H1 (cell line): ENCODE measurements around the gene IFT122. TPM values are rescaled to one million over a fixed set of nuclear protein-coding genes. Genes with fewer than 3 reads are reported as not detected.

Source experiments
- CTCF ChIA-PET: fragments of 300-600 bp; sonication (Branson Sonifier 250); formaldehyde crosslinking; loops from one replicate; lab custom pipeline; 2021; ENCODE audit not compliant: partially characterized antibody; lab: Charles Lee
- POLR2A ChIA-PET: fragments of 300-600 bp; sonication (Branson Sonifier 250); formaldehyde crosslinking; loops from one replicate; lab custom pipeline; 2021; ENCODE audit warnings: inconsistent platforms; ENCODE audit not compliant: partially characterized antibody; lab: Charles Lee
- DNase-seq, 2 experiments: peaks; one replicate each; pipeline versions ENCODE4 v3.0.0 to v3.0.0-alpha.2; 2010 to 2022; ENCODE audit warnings: low spot score in 2 of 2, low read depth in 1 of 2, mixed read lengths in 1 of 2
- FAIRE-seq: peaks from 2 replicates; lab custom pipeline; 2011; peaks lifted over from hg19 to GRCh38; lab: Jason Lieb, UNC
- H2AFZ ChIP-seq: 2 replicates; pipeline ENCODE4 v1.8.1; 2012; ENCODE audit warnings: low read length, inconsistent platforms
- H2AK5ac ChIP-seq: 2 replicates; pipeline ENCODE4 v1.6.1; 2013; ENCODE audit warnings: low read depth, low read length
- H2BK120ac ChIP-seq: replicated peaks from 2 replicates; pipeline ENCODE3; 2013; ENCODE audit warnings: low read depth, low read length, inconsistent platforms
- H2BK12ac ChIP-seq: 2 replicates; pipeline ENCODE4 v1.6.1; 2013; ENCODE audit warnings: low read depth, low read length
- H2BK15ac ChIP-seq: 2 replicates; pipeline ENCODE4 v1.6.1; 2013; ENCODE audit warnings: low read length
- H2BK20ac ChIP-seq: 2 replicates; pipeline ENCODE4 v1.6.1; 2013; ENCODE audit warnings: low read length
- H2BK5ac ChIP-seq: 2 replicates; pipeline ENCODE4 v1.6.1; 2013; ENCODE audit warnings: low read depth, low read length
- H3K14ac ChIP-seq: 2 replicates; pipeline ENCODE4 v1.6.1; 2013; ENCODE audit warnings: inconsistent platforms; ENCODE audit not compliant: insufficient read length
- H3K18ac ChIP-seq: 2 replicates; pipeline ENCODE4 v1.6.1; 2013; ENCODE audit warnings: low read length; ENCODE audit errors: extremely low read depth
- H3K23ac ChIP-seq: 2 replicates; pipeline ENCODE4 v1.6.1; 2013; ENCODE audit warnings: inconsistent platforms; ENCODE audit not compliant: insufficient read length
- H3K23me2 ChIP-seq: 2 replicates; pipeline ENCODE4 v1.6.1; 2013; ENCODE audit warnings: low read depth, low read length
- H3K27ac ChIP-seq: 2 replicates; pipeline ENCODE4 v1.6.1; 2011; ENCODE audit warnings: low read depth, low read length, inconsistent platforms
- H3K27me3 ChIP-seq, 4 experiments: replicated peaks in 1 of 4; 1 replicate in 1 of 4; 2 replicates in 3 of 4; pipeline versions ENCODE4 v1.6.1 to v1.8.1; 2011 to 2013; ENCODE audit warnings: low read length in 3 of 4, mild to moderate bottlenecking in 3 of 4, inconsistent platforms in 2 of 4, mixed read lengths in 2 of 4, moderate library complexity in 1 of 4; ENCODE audit not compliant: control insufficient read depth in 3 of 4, insufficient read depth in 3 of 4; ENCODE audit errors: extremely low read depth in 1 of 4
- H3K36me3 ChIP-seq, 4 experiments: 2 replicates each; pipeline versions ENCODE4 v1.6.1 to v1.8.1; 2011 to 2013; ENCODE audit warnings: mild to moderate bottlenecking in 4 of 4, low read length in 3 of 4, moderate library complexity in 2 of 4, control low read depth in 1 of 4, inconsistent platforms in 1 of 4; ENCODE audit not compliant: insufficient read depth in 4 of 4, control insufficient read depth in 2 of 4
- H3K4ac ChIP-seq: replicated peaks from 2 replicates; pipeline ENCODE3; 2013; ENCODE audit warnings: low read length, low read depth, mixed read lengths, inconsistent platforms; ENCODE audit not compliant: insufficient read length
- H3K4me1 ChIP-seq, 4 experiments: replicated peaks in 1 of 4; 1 replicate in 1 of 4; 2 replicates in 3 of 4; pipeline versions ENCODE4 v1.6.1 to v1.8.1; 2011 to 2013; ENCODE audit warnings: low read length in 3 of 4, inconsistent platforms in 2 of 4, mixed read lengths in 1 of 4; ENCODE audit not compliant: insufficient read depth in 4 of 4, control insufficient read depth in 3 of 4
- H3K4me2 ChIP-seq, 2 experiments: 2 replicates each; pipeline versions ENCODE4 v1.6.1 to v1.8.1; 2011 to 2013; ENCODE audit warnings: low read depth in 2 of 2, low read length in 2 of 2, control low read depth in 1 of 2, inconsistent platforms in 1 of 2, mild to moderate bottlenecking in 1 of 2; ENCODE audit not compliant: insufficient read depth in 1 of 2
- H3K4me3 ChIP-seq, 4 experiments: fragments of 200-600, 300-600 bp in 1 of 4; sonication (generic), shearing (Covaris generic), sonication (Bioruptor Twin) in 1 of 4; 2 replicates each; pipeline versions ENCODE4 v1.5.1 to v1.8.1; 2011 to 2016; ENCODE audit warnings: low read length in 4 of 4, low read depth in 3 of 4, control low read depth in 2 of 4, inconsistent platforms in 2 of 4, mild to moderate bottlenecking in 2 of 4, mixed read lengths in 1 of 4, moderate library complexity in 1 of 4; ENCODE audit not compliant: insufficient read depth in 2 of 4; ENCODE audit errors: extremely low read depth in 1 of 4
- H3K56ac ChIP-seq: replicated peaks from 2 replicates; pipeline ENCODE3; 2013; ENCODE audit warnings: low read depth, mild to moderate bottlenecking, mixed read lengths, low read length, inconsistent platforms; ENCODE audit not compliant: insufficient read length
- H3K79me1 ChIP-seq: 2 replicates; pipeline ENCODE4 v1.6.1; 2013; ENCODE audit warnings: low read depth, low read length, control low read depth
- H3K79me2 ChIP-seq, 2 experiments: 2 replicates each; pipeline versions ENCODE4 v1.6.1 to v1.8.1; 2012 to 2013; ENCODE audit warnings: low read length in 2 of 2, mild to moderate bottlenecking in 2 of 2, inconsistent platforms in 1 of 2; ENCODE audit not compliant: insufficient read depth in 2 of 2, control insufficient read depth in 1 of 2
- H3K9ac ChIP-seq, 4 experiments: replicated peaks in 1 of 4; 1 replicate in 1 of 4; 2 replicates in 3 of 4; pipeline versions ENCODE4 v1.6.1 to v1.8.1; 2011 to 2013; ENCODE audit warnings: low read depth in 3 of 4, low read length in 3 of 4, control low read depth in 2 of 4, mild to moderate bottlenecking in 2 of 4, moderate library complexity in 2 of 4, inconsistent platforms in 1 of 4; ENCODE audit errors: extremely low read depth in 1 of 4
- H3K9me3 ChIP-seq, 2 experiments: 2 replicates each; pipeline versions ENCODE4 v1.6.1 to v1.8.1; 2012 to 2013; ENCODE audit warnings: mild to moderate bottlenecking in 2 of 2, moderate library complexity in 2 of 2, control low read depth in 1 of 2, inconsistent platforms in 1 of 2, low read depth in 1 of 2, low read length in 1 of 2, mixed read lengths in 1 of 2; ENCODE audit not compliant: insufficient read depth in 2 of 2
- H4K20me1 ChIP-seq, 2 experiments: replicated peaks in 1 of 2; 2 replicates each; pipeline versions ENCODE3 to v1.8.1; 2011 to 2013; ENCODE audit warnings: inconsistent platforms in 2 of 2, low read length in 2 of 2, mild to moderate bottlenecking in 1 of 2; ENCODE audit not compliant: insufficient read depth in 2 of 2, control insufficient read depth in 1 of 2
- H4K5ac ChIP-seq: 2 replicates; pipeline ENCODE4 v1.6.1; 2013; ENCODE audit warnings: low read length, low read depth, mixed read lengths, inconsistent platforms; ENCODE audit not compliant: insufficient read length
- H4K8ac ChIP-seq: 2 replicates; pipeline ENCODE4 v1.8.0; 2013; ENCODE audit warnings: mild to moderate bottlenecking, moderate library complexity, low read length, inconsistent platforms; ENCODE audit not compliant: insufficient read depth; ENCODE audit errors: extremely low read depth
- H4K91ac ChIP-seq: replicated peaks from 2 replicates; pipeline ENCODE3; 2013; ENCODE audit warnings: low read length, mixed read lengths, inconsistent platforms; ENCODE audit not compliant: insufficient read length
- BRCA1 ChIP-seq: IDR thresholded peaks from 2 replicates; pipeline ENCODE4 v1.6.1; 2012; ENCODE audit warnings: low read depth, low read length, improper control_type of control experiment
- CHD1 ChIP-seq: IDR thresholded peaks from 2 replicates; pipeline ENCODE4 v1.6.1; 2012; ENCODE audit warnings: low read depth, low read length, improper control_type of control experiment
- CHD2 ChIP-seq: IDR thresholded peaks from 2 replicates; pipeline ENCODE4 v1.6.1; 2012; ENCODE audit warnings: low read length, improper control_type of control experiment
- CREB1 ChIP-seq: IDR thresholded peaks from 2 replicates; pipeline ENCODE4 v1.6.1; 2012; ENCODE audit warnings: inconsistent platforms
- CTBP2 ChIP-seq: IDR thresholded peaks from 2 replicates; pipeline ENCODE4 v1.7.0; 2011; ENCODE audit warnings: borderline replicate concordance, mild to moderate bottlenecking, moderate library complexity, mixed read lengths, low read length; ENCODE audit not compliant: insufficient read depth, insufficient read length
- EZH2 ChIP-seq: fragments of 200-600 bp; sonication (generic); IDR thresholded peaks from 2 replicates; pipeline ENCODE4 v1.7.1; 2012; ENCODE audit warnings: low read depth, mild to moderate bottlenecking, moderate library complexity, low read length, inconsistent platforms; ENCODE audit not compliant: severe bottlenecking
- HDAC2 ChIP-seq, 2 experiments: fragments of 300-600 bp in 1 of 2; sonication (generic) in 1 of 2; IDR thresholded peaks; 2 replicates each; pipeline ENCODE4 v1.6.1; 2011 to 2012; ENCODE audit warnings: low read depth in 2 of 2, low read length in 2 of 2, mild to moderate bottlenecking in 2 of 2, moderate library complexity in 2 of 2, borderline replicate concordance in 1 of 2, inconsistent platforms in 1 of 2
- KDM5A ChIP-seq: fragments of 200-600 bp; IDR thresholded peaks from 2 replicates; pipeline ENCODE4 v1.7.1; 2012; ENCODE audit warnings: mild to moderate bottlenecking, low read length, inconsistent platforms, mixed read lengths
- NRF1 ChIP-seq: IDR thresholded peaks from 2 replicates; pipeline ENCODE4 v1.6.1; 2011; ENCODE audit warnings: mild to moderate bottlenecking, low read depth, low read length, improper control_type of control experiment
- PHF8 ChIP-seq: fragments of 200-600 bp; sonication (generic); conservative IDR thresholded peaks from 2 replicates; pipeline ENCODE4 v1.7.1; 2012; ENCODE audit warnings: low read depth, mild to moderate bottlenecking, inconsistent platforms, low read length, moderate library complexity
- TAF1 ChIP-seq: IDR thresholded peaks from 2 replicates; pipeline ENCODE4 v1.6.1; 2011; ENCODE audit warnings: mild to moderate bottlenecking, low read depth, low read length
- TAF7 ChIP-seq: optimal IDR thresholded peaks from 2 replicates; pipeline ENCODE3; 2011; ENCODE audit warnings: low read depth, mild to moderate bottlenecking, inconsistent platforms, low read length, moderate library complexity, borderline replicate concordance
- TCF12 ChIP-seq: IDR thresholded peaks from 2 replicates; pipeline ENCODE4 v1.6.1; 2011; ENCODE audit warnings: low read depth, mild to moderate bottlenecking, low read length
- TEAD4 ChIP-seq: IDR thresholded peaks from 2 replicates; pipeline ENCODE4 v1.6.1; 2012; ENCODE audit warnings: low read depth, low read length, inconsistent platforms, mixed read lengths
- WGBS, 2 experiments: shearing (Covaris generic) in 1 of 2; methylation state at CpG; one replicate each; pipeline versions ENCODE4 v1.1.6 to v1.1.7; 2013 to 2015; ENCODE audit warnings: low lambda C conversion rate in 2 of 2, mixed read lengths in 2 of 2, inconsistent platforms in 1 of 2, low coverage in 1 of 2, missing lambda C conversion rate in 1 of 2; ENCODE audit not compliant: insufficient replicate concordance in 2 of 2, insufficient coverage in 1 of 2, insufficient read length in 1 of 2; ENCODE audit errors: extremely low coverage in 1 of 2, missing lambda C conversion rate in 1 of 2; 5-methylcytosine and 5-hydroxymethylcytosine counted together
- polyA plus RNA-seq, 7 experiments: library from polyadenylated mRNA; depleted of rRNA in 3 of 7; stranded (reverse) in 5 of 7; unstranded in 2 of 7; fragments of >200 nt in 5 of 7; fragments of 200-250 nt in 2 of 7; gene quantifications; 1 replicate in 5 of 7; 2 replicates in 1 of 7; 4 replicates in 1 of 7; pipeline versions ENCODE4 v1.2.1 to v1.2.3, GENCODE V29; 2011 to 2013; ENCODE audit warnings: missing spikeins in 2 of 7, mixed read lengths in 2 of 7
- total RNA-seq: library from RNA; stranded (reverse); fragmentation: NEBNext Ultra II Directional; extraction: Animal tissue kit (Norgen Biotek cat#: 25700); gene quantifications from 2 replicates; pipeline ENCODE4 v1.2.1, GENCODE V29; 2021

Gene IFT122
- total and polyA plus RNA-seq, 2 of the 8 experiments (the other 6 are each of a cell fraction or from before 2014, with no cell fraction given) = 23.7 to 25.1 TPM

- Histone ChIP-seq H3K4me2 (no peak overlapping the region), H3K4me1 (no peaks in the 10 kb centered on the region), H4K91ac (no peak overlapping the region), H3K79me2 (no peaks in the 10 kb centered on the region), H3K9me3 (no peaks in the 10 kb centered on the region), H2BK120ac (no peak overlapping the region), H3K27ac (no peak overlapping the region), H2BK15ac (no peak overlapping the region), H2AK5ac (no peak overlapping the region), H3K9ac (no peak overlapping the region), H3K36me3 (peaks cover 0 to 24% (median under 1%) of the 10 kb centered on the region in 4 experiments; a peak in 5 of 8 replicates), H3K14ac (no peak overlapping the region), H3K79me1 (no peaks in the 10 kb centered on the region), H3K18ac (no peak overlapping the region), H3K56ac (no peak overlapping the region), H4K8ac (no peak overlapping the region), H3K27me3 (no peaks in the 10 kb centered on the region), H4K20me1 (no peaks in the 10 kb centered on the region), H4K5ac (no peak overlapping the region), H2BK12ac (no peak overlapping the region), H2BK5ac (no peak overlapping the region), H3K4ac (no peak overlapping the region), H3K23ac (no peak overlapping the region), H2BK20ac (no peak overlapping the region), H3K23me2 (peaks cover 2% of the 10 kb centered on the region; the same call in 1 of the 2 replicates), H2AFZ (no peak overlapping the region), H3K4me3 (no peak overlapping the region)
- WGBS, 2 experiments = 95% methylated on average over 3 of the region's 3 CpGs; no CpG with 5 or more reads in 1 of the 2 experiments
- POLR2A ChIA-PET = no interaction called here
- no peak for TF ChIP-seq CHD2
- TF ChIP-seq EZH2 = no peak
- TF ChIP-seq BRCA1 = no peak
- TF ChIP-seq CREB1 = no peak
- no peak for TF ChIP-seq TEAD4
- no peak for TF ChIP-seq NRF1
- TF ChIP-seq TAF1 = no peak
- no peak for TF ChIP-seq TAF7
- TF ChIP-seq CHD1 = no peak
- TF ChIP-seq TCF12 = no peak
- no peak for TF ChIP-seq HDAC2 (IDR thresholded peaks at IDR 0.05; ENCODE audit: borderline replicate concordance in 1 of 2, low read depth in 2 of 2, low read length in 2 of 2)
- TF ChIP-seq KDM5A = no peak
- no peak for TF ChIP-seq PHF8
- TF ChIP-seq CTBP2 = no peak
- DNase-seq (no peak), FAIRE-seq (no peak)
- CTCF ChIA-PET = interaction anchor here (1.4 kb wide), 1 partner anchor 17 kb away, joined by 4 read pairs; no protein-coding TSS in a partner anchor
Observed at GRCh38 chr3:129463094-129463493, 23.1 kb downstream of the IFT122 start.
